Gastrocnemius medialis (tissue), 4 donors: ENCODE measurements around the gene CCDC92B. TPM values are rescaled to one million over a fixed set of nuclear protein-coding genes. Genes with fewer than 3 reads are reported as not detected.

Source experiments
- ATAC-seq, 2 donors: fragments of 150-250 bp; one replicate each; pipeline ENCODE4 v1.9.1; 2016
- DNase-seq, 2 donors: peaks; one replicate each; pipeline ENCODE4 v3.0.0-alpha.2; 2019
- H3K27ac ChIP-seq, 4 donors: fragments of 200-600 bp; sonication (generic); 1 replicate in 1 of 4; 2 replicates in 3 of 4; pipeline ENCODE4 v1.5.1; 2016 to 2018; ENCODE audit warnings: mild to moderate bottlenecking in 2 of 4, moderate library complexity in 1 of 4
- H3K27me3 ChIP-seq, 3 donors: fragments of 200-600 bp; sonication (generic) in 2 of 3; 1 replicate in 1 of 3; 2 replicates in 2 of 3; pipeline versions ENCODE4 v1.5.1 to v1.6.0; 2016 to 2019; ENCODE audit warnings: mild to moderate bottlenecking in 1 of 3, moderate library complexity in 1 of 3
- H3K36me3 ChIP-seq, 2 donors: fragments of 200-600 bp; sonication (generic) in 1 of 2; one replicate each; pipeline ENCODE4 v1.5.1; 2017 to 2018
- H3K4me1 ChIP-seq, 2 donors: fragments of 200-600 bp; sonication (generic) in 1 of 2; one replicate each; pipeline ENCODE4 v1.5.1; 2016 to 2017; ENCODE audit warnings: mild to moderate bottlenecking in 2 of 2
- H3K4me3 ChIP-seq, 4 donors: fragments of 200-600 bp; sonication (generic) in 3 of 4; 1 replicate in 1 of 4; 2 replicates in 3 of 4; pipeline ENCODE4 v1.5.1; 2016 to 2019; ENCODE audit warnings: mild to moderate bottlenecking in 2 of 4
- H3K9me3 ChIP-seq, 3 donors: fragments of 200-600 bp; sonication (generic) in 2 of 3; 1 replicate in 1 of 3; 2 replicates in 2 of 3; pipeline ENCODE4 v1.5.1; 2016 to 2019
- POLR2A ChIP-seq, 2 donors: fragments of 450-650 bp; IDR thresholded peaks; one replicate each; pipeline ENCODE4 v1.6.1; 2017; ENCODE audit warnings: antibody characterized with exemption in 2 of 2, mild to moderate bottlenecking in 2 of 2, moderate library complexity in 2 of 2
- in situ Hi-C, 4 donors: fragments of 200-750 bp; cut with MboI; loops; one replicate each; pipeline versions ENCODE4 v1.15.0 to v1.8.0; 2017; ENCODE audit warnings: low sequenced_read_pairs in 4 of 4
- intact Hi-C: fragments of 100-400 bp; cut with DNase I; formaldehyde crosslinking; loops from one replicate; pipeline ENCODE4 v1.15.1; 2023; ENCODE audit warnings: low total_unique reads
- total RNA-seq, 4 donors: library from RNA; depleted of rRNA; stranded (reverse); fragments of >200 nt; gene quantifications; one replicate each; pipeline versions ENCODE4 v1.1.0 to v1.2.3, GENCODE V29; 2016
- TF ChIP-seq, protein P1 (sequence below), 5 experiments: fragments of 450-650 bp in 3 of 5; fragments of 200-600 bp in 2 of 5; sonication (generic) in 2 of 5; IDR thresholded peaks in 4 of 5; conservative IDR thresholded peaks in 1 of 5; 1 replicate in 4 of 5; 2 replicates in 1 of 5; pipeline ENCODE4 v1.5.1; 2016 to 2019; ENCODE audit warnings: antibody characterized with exemption in 5 of 5, mild to moderate bottlenecking in 3 of 5, moderate library complexity in 3 of 5

CCDC92B gene
- total RNA-seq, 4 donors from 2014 or later, result not detected

DNA sequence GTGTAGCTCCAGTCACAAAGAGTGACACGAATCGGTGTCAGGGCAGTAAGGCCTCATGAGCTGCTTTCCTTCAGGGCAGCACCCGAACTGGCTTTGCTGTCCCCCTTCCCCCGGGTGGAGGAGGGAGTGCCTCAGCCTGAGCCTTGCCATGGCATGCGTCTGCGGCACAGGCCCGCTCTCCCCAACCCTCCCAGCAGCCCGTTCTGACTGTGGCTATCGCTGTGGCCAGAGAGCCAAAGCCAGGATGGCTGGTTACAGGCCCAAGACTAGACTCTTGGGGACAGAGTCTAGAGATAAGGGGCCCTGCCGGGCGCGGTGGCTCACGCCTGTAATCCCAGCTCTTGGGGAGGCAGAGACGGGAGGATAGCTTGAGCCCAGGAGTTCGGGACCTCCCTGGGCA lies 63.8 kb downstream of the CCDC92B start:
- intact Hi-C loops, result loop anchor here (2.0 to 5.0 kb wide), 2 partner anchors 25 to 93 kb away; partner anchors contain the start of genes CLUH and PAFAH1B1
- Histone ChIP-seq H3K27me3 (no peaks in the 10 kb centered on the region), H3K27ac (peak overlapping the region; percentile 82 to 94 (median 90)), H3K4me3 (no peak overlapping the region), H3K36me3 (peaks cover under 1 to 47% of the 10 kb centered on the region in 2 donors), H3K9me3 (no peaks in the 10 kb centered on the region), H3K4me1 (peaks cover 38 to 41% of the 10 kb centered on the region in 2 donors)
- in situ Hi-C loops, result no loop called here
- DNase-seq (no peak), ATAC-seq (no peak)
- TF ChIP-seq, protein P1, sequence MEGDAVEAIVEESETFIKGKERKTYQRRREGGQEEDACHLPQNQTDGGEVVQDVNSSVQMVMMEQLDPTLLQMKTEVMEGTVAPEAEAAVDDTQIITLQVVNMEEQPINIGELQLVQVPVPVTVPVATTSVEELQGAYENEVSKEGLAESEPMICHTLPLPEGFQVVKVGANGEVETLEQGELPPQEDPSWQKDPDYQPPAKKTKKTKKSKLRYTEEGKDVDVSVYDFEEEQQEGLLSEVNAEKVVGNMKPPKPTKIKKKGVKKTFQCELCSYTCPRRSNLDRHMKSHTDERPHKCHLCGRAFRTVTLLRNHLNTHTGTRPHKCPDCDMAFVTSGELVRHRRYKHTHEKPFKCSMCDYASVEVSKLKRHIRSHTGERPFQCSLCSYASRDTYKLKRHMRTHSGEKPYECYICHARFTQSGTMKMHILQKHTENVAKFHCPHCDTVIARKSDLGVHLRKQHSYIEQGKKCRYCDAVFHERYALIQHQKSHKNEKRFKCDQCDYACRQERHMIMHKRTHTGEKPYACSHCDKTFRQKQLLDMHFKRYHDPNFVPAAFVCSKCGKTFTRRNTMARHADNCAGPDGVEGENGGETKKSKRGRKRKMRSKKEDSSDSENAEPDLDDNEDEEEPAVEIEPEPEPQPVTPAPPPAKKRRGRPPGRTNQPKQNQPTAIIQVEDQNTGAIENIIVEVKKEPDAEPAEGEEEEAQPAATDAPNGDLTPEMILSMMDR (IDR thresholded peaks at IDR 0.05 in 4 of 5, conservative IDR thresholded peaks at IDR 0.05 in 1 of 5), result no peak

DNA sequence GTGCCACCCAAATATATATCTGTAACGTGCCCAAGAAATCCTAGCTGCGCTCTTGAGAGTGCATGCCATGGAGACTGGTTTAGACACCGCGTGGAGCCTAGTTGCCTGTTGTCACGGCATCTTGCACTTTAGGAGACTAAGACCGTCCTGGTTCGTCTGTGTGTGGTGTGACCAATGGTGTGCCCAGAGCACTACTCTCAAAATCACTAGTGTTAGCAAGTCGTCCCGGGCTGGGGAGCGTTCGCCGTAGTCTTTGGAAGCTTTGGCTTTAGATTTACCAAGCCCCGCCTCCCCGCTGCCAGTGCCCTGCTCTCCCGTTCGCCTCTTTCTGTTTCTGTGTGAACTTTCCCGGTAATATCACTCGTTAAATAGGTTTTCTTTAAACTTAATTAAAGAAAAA lies 64.9 kb downstream of the CCDC92B start:
- TF ChIP-seq, protein P1 (IDR thresholded peaks at IDR 0.05 in 4 of 5, conservative IDR thresholded peaks at IDR 0.05 in 1 of 5), result no peak
- no peak for TF ChIP-seq POLR2A (IDR thresholded peaks at IDR 0.05)
- intact Hi-C loops, result no loop called here
- H3K36me3 ChIP-seq, result peaks cover 5 to 49% of the 10 kb centered on the region in 2 donors
- H3K4me1 ChIP-seq, result peaks cover 37 to 38% of the 10 kb centered on the region in 2 donors
- no peak for DNase-seq
- ATAC-seq, result no peak
- no peak overlapping the region for H3K4me3 ChIP-seq
- no peaks in the 10 kb centered on the region for H3K9me3 ChIP-seq
- in situ Hi-C loops, result no loop called here
- no peaks in the 10 kb centered on the region for H3K27me3 ChIP-seq
- peak overlapping the region in 2 of 4 donors; percentile 35 to 94 for H3K27ac ChIP-seq

DNA sequence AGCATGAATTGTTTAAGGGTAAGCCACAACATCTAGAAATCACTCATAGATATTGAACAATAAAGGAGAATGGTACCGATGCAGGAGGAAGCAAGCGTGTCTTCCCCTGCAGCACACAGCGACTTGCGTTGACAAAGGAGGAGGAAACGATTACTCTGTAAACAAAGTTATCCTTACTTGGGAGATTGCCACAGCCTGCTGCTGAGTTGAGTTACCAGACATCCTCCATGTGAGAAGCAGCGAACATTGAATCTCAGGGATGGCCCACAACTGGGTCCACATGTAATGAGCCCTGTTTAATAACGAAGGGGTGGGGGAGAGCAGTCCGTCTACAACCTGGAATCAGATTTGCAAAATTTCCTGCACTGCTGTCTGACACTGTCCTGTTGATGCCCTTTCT lies 65.5 kb downstream of the CCDC92B start:
- no peak for ATAC-seq
- peaks cover 30 to 32% of the 10 kb centered on the region in 2 donors for H3K4me1 ChIP-seq
- TF ChIP-seq, protein P1 (IDR thresholded peaks at IDR 0.05 in 4 of 5, conservative IDR thresholded peaks at IDR 0.05 in 1 of 5), result no peak
- no peak for TF ChIP-seq POLR2A (IDR thresholded peaks at IDR 0.05)
- no peak overlapping the region for H3K4me3 ChIP-seq
- in situ Hi-C loops (no loop called here), intact Hi-C loops (no loop called here)
- no peaks in the 10 kb centered on the region for H3K9me3 ChIP-seq
- no peak for DNase-seq
- peaks cover 5 to 52% of the 10 kb centered on the region in 2 donors for H3K36me3 ChIP-seq
- H3K27ac ChIP-seq, result peak overlapping the region in 2 of 4 donors; percentile 35 to 94
- H3K27me3 ChIP-seq, result no peaks in the 10 kb centered on the region

DNA sequence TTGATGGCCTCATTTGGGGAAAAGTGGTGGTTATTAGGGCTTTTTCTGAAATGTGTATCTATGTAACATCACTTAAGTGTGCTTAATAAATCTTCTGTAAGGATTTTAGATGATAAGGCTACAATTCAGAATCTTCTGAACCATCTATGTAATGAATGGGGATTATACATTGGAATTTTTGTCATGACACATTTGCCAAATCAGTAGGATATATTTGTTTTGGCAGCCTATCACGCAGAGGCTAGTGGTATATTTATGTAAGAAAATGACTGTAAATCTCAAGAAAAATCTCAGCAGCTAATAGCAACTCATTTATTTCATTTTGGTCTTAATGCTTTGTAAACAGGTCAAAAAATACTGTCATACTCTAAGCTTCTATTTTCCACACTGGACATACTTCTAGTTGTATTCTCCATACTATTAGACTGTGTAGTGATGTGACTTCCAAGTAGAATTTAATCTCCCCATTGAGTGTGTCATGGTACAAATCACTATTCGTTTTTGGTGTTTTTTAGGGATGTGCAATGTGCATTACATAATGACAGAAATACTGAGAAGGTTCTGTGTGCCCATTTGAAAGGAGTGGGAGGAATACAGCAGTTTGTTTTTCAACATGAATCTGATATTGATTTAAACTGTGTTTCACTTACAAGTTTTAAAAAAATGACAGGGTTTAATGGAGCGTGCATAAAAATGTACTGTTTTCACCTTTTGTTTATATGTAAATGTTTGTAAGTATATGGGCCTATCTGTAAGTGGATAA lies 67.1 kb downstream of the CCDC92B start:
- in situ Hi-C loops (no loop called here), intact Hi-C loops (no loop called here)
- H3K27ac ChIP-seq, result no peak overlapping the region
- H3K27me3 ChIP-seq, result no peaks in the 10 kb centered on the region
- H3K4me3 ChIP-seq, result no peak overlapping the region
- ATAC-seq (no peak), DNase-seq (no peak)
- H3K4me1 ChIP-seq, result peaks cover 15 to 18% of the 10 kb centered on the region in 2 donors
- TF ChIP-seq, protein P1 (IDR thresholded peaks at IDR 0.05 in 4 of 5, conservative IDR thresholded peaks at IDR 0.05 in 1 of 5), result no peak
- TF ChIP-seq POLR2A (IDR thresholded peaks at IDR 0.05), result no peak
- no peaks in the 10 kb centered on the region for H3K9me3 ChIP-seq
- H3K36me3 ChIP-seq, result peaks cover 5 to 66% of the 10 kb centered on the region in 2 donors
